HG02678 (cell line): ENCODE data around the gene MAP4K2.

Experiments used
- ATAC-seq: cut with Tn5 transposase; IDR thresholded peaks from one replicate; pipeline ENCODE4 v1.9.1; 2021; ENCODE audit warnings: mild to moderate bottlenecking, moderate library complexity; ENCODE audit not compliant: unreplicated experiment

The MAP4K2 gene

DNA sequence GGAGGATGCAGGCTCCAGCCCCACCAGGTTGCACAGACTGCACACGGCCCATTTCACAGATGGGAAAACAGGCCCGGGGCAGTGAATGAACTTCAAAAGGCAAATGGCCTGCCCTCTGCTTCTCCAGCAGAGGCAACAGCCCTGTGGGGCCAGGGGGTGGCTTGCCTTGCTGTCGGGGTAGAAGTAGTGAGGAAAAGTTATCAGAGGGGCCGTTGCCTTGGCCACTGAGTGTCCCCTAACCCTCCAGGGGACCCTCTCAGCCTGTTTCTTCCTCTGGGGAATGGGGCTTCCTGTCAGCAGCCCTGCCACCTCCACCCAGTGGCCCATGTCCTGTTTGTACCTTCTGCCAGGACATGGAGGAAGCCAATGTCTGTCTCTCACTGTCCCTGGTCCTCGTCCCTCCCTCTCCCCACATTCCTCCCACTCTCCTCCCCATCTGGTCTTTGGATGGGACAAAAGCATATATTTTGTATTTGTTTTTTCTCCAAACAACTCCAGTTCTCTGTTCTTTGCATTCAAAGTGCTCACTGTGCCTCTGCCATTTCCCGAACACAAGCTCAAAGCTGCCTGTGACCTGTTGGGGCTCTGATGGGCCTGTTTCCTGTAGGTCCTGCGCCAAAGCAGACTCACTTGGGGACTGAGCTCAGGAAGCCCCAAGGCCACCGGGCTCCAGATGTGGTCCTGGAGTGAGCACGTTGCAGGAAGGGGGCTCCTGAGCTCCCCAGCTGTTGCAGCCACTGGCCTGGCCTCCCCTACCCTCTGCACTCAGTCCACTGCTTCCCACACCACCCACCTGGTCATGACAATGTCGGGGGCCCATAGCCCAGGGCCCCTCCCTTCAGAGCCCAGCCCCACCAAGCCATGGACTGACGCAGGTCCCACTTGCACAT is 9.5 kb downstream of the MAP4K2 start:
- ATAC-seq, result no peak

GRCh38 chr11:64792482-64792881 is 10.5 kb downstream of the MAP4K2 start:
- no peak for ATAC-seq

- ATAC-seq, result no peak
These were observed 11.2 kb downstream of the MAP4K2 start for GRCh38 chr11:64791781-64792291.

GRCh38 chr11:64790205-64791095 is 12.6 kb downstream of the MAP4K2 start:
- ATAC-seq, result no peak

GRCh38 chr11:64789331-64790204 is 13.4 kb downstream of the MAP4K2 start:
- ATAC-seq, result no peak

DNA sequence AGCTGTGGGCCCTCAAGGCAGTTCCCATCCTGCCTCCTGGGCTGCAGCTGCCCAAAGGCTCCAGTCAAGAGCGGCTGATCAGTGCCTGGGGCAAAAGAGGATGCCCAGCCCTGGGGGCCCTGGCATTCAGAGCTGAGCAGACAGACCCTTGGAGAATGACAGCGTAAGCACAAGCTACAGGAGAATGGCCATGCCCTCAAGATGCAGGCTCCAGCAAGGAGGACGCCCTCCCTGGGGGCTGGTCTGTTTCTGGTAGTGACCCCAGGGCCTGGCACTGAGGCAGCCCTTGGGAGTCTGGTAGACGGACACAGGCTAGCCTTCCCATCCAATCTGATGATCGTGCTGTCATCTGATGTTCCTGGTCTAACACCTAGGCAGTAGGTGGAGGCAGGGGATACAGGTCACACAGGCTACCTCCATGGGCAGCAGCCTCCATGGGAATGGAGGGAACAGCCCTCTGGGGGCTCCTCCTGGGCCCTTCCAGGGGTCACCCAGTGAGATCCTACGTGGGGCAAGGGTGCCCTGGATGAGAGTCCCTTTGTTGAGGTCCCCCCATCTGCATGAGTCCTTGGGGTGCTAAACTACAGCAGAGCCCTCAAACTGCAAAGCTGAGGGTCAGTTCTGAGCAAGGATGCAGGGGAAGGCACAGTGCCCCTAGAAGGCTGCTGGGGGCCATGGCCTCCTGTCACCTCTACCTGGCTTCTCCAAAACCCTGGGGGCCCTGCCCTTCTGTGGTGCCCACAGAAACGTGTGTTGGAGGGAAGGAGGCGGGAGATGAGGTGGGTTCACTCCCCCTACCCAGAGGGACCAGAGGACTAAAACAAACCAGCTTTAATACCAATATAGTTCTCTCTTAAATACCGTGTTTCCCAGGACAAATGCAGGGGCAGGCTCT is 14.4 kb downstream of the MAP4K2 start:
- ATAC-seq, result no peak

- no peak for ATAC-seq
These were observed 15.3 kb downstream of the MAP4K2 start for GRCh38 chr11:64787526-64788320.

- ATAC-seq, result no peak
These were observed 16.7 kb downstream of the MAP4K2 start for GRCh38 chr11:64786308-64786707.

- no peak for ATAC-seq
These were observed 18.0 kb downstream of the MAP4K2 start for GRCh38 chr11:64784813-64785581.

GRCh38 chr11:64778473-64779298 is 24.3 kb downstream of the MAP4K2 start, which contains the start of gene SF1:
Gene SF1 (minus strand): TSS chr11:64778542. CDS start chr11:64778392, 150 bp downstream.
- ATAC-seq, result peak; percentile 82

- peak; percentile 12 for ATAC-seq
These were observed 24.9 kb downstream of the MAP4K2 start for GRCh38 chr11:64778223-64778472.

DNA sequence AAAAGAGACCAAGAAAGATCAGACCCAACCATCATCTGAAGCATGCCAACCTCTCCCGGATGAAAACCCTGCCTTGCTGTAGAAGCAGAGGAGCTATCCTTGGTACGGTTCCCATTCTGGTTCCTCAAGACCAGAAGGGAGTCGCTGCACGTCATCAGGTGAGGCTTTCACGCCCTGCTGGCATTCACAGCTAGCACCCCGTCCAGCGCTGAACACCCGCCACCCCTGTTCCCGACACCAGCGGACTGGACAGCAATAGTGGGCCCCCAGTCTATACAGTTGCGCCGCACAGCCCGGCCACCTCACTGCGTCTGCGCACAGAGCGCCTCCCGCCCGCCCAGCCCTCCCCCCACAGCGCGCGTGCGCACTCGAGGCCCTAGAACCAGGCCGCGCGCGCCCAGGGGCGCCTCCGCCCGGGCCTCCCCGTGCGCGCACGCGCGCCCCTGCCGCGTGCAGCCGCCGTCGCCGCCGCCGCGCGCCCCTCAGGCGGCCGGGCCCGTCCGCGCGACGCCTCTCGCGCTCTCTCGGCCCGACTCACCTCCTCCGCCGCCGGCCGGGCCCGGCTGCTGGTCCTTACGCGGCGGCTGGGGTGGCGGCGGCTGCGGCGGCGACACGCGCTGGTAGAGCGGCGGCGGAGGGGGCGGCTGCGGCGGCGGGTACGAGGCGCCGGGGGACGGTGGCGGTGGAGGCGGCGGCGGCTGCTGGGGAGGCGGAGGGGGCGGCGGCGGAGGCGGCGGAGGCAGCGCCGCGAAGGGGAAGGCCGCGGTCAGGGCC is 25.4 kb downstream of the MAP4K2 start:
- ATAC-seq, result no peak

DNA sequence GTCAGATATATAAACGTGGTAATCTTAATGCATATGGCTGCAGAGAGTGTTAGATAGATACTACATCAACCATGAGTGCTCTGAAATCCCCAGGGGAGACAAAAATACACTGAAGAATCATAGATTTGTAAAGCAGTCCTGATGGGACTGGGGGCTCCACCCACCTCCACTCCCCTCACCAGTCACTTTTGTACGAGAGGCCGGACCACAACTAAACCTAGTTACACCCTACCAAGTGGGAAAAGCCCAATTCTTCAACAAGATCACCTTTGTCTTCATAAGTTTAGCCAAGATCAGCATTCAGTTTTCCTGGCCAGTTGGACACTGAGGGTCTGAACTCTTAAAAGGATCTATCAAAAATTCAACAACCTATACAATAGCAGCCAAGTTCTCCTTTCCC is 26.1 kb downstream of the MAP4K2 start:
- ATAC-seq, result no peak

DNA sequence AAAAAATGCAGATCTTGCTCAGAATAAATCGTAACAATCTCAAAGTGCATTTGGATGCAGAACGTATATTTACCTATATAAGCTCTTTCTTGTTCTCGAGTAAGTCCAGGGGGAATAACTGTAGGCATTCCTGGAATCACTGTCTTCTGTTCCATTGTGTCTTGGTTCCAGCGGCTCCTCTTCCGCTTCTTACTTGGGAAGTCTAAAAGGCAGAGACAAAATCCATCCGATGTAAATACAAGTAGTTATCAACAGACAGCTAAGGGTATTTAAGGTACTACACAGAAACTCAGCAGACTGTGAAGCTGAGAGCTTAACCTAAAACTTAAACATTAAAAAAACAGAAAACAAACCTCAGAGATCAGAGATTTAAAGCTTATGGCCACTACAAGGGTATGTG is 26.6 kb downstream of the MAP4K2 start:
- no peak for ATAC-seq

DNA sequence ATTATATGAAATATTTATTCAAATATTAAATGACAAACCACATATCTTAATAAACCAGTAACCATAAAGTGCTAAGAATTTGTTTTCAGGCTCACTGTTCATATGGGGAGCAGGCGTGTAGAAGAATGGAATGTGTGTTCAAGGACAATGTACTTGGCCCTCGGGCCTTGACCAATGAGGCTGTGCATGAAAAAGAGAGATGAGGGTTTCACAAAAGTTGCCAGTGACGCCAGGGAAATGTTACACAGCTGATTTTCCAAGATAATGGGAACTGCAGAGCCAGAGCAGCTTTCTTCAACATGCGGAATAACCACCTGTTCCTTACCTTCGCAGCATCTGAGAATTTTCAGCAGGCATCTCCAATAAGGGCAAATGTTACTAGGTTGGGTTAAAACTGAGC is 28.9 kb downstream of the MAP4K2 start:
- no peak for ATAC-seq

DNA sequence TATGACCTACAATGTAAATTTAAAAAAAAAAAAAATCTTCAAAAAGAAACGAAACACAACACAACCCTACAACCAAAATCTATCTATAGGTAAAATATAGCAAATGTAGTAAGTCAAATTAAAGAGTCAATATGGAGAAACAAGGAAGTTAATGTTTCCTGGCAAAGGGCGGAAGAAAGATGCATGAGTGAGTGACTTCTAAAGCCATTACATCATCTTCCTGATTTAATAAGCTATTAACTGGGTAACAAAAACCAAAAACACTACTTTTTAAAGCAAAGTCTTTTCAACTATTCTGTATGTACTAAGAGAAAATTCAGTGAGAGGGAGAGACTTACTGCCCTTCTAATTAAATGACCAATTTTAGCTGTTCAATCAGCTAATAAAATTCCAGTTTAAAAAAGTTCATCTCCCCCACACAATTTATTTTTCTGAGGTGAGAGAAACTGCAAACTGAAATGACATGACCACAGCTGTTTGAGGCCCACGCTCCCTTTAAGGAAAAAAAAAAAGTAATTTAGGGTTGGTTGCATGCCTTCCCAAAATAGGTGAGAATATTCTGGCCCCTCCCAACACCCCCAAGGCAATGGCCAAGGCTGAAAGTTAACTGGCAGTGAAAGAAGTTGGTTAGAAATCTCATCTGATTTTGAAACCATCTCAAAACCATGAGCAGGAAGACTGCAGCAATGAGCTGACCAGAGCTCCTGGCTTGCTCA is 30.6 kb downstream of the MAP4K2 start:
- ATAC-seq, result no peak
